Neural cell (in vitro differentiated cells): ENCODE data around the gene NUBPL.

Experiments
- EZH2 ChIP-seq: fragments of 200-600, 300-800 bp; shearing (Covaris generic), sonication (generic); IDR thresholded peaks from 2 replicates; pipeline ENCODE4 v1.6.1; 2014; ENCODE audit warnings: antibody characterized with exemption, low read length, borderline replicate concordance, mild to moderate bottlenecking; ENCODE audit not compliant: insufficient read depth, poor library complexity, severe bottlenecking
- REST ChIP-seq: IDR thresholded peaks from 2 replicates; pipeline ENCODE4 v1.6.1; 2012; ENCODE audit warnings: borderline replicate concordance

GRCh38 chr14:31788340-31788739, 227.1 kb downstream of the NUBPL start:
- TF ChIP-seq REST: no peak
- TF ChIP-seq EZH2: no peak
